Measurements from ENCODE around the gene DAPK1.

DAPK1 gene

GRCh38 chr9:87664153-87665060 lies 166.7 kb downstream of the DAPK1 start:
- H3K4ac ChIP-seq (ENCODE audit: low read depth, low read length): no peak overlapping the region
- H3K4me3 ChIP-seq (ENCODE audit: low read depth, low read length): no peak overlapping the region
- H3K9ac ChIP-seq (ENCODE audit: low read length): no peak overlapping the region
- H4K91ac ChIP-seq (ENCODE audit: low read depth, low read length): no peak overlapping the region
- no peak overlapping the region for H3K27ac ChIP-seq (ENCODE audit: low read depth, low read length)
- H2AK5ac ChIP-seq (ENCODE audit: low read length): no peak overlapping the region
- no peaks in the 10 kb centered on the region for H3K79me2 ChIP-seq (ENCODE audit: control insufficient read depth, insufficient read depth, low read length, poor library complexity)
- H3K4me1 ChIP-seq (ENCODE audit: control insufficient read depth in 1 of 2, insufficient read depth in 2 of 2, low read length in 2 of 2): no peaks in the 10 kb centered on the region
- H3K36me3 ChIP-seq (ENCODE audit: control insufficient read depth in 1 of 2, insufficient read depth in 2 of 2, low read length in 2 of 2): peaks cover 26 to 32% of the 10 kb centered on the region in 2 experiments
- H2BK12ac ChIP-seq (ENCODE audit: low read length): no peak overlapping the region
- no peaks in the 10 kb centered on the region for H3K79me1 ChIP-seq (ENCODE audit: low read length)
- no peak overlapping the region for H3K18ac ChIP-seq (ENCODE audit: low read length)
- H3K9me3 ChIP-seq (ENCODE audit: insufficient read depth, low read depth, low read length): peaks cover 11% of the 10 kb centered on the region
- H3K14ac ChIP-seq (ENCODE audit: low read length): no peak overlapping the region
- no peak overlapping the region for H4K12ac ChIP-seq (ENCODE audit: low read depth, low read length)
- H3K23ac ChIP-seq (ENCODE audit: low read length): no peak overlapping the region
- no peak for DNase-seq
- no peaks in the 10 kb centered on the region for H3K27me3 ChIP-seq (ENCODE audit: insufficient read depth, low read length)
- no peak overlapping the region for H2BK120ac ChIP-seq (ENCODE audit: insufficient read depth, low read length, poor library complexity)
- no peak overlapping the region for H2AFZ ChIP-seq (ENCODE audit: insufficient read depth, low read length, poor library complexity)
- WGBS (ENCODE audit: extremely low coverage, insufficient coverage, insufficient read length): no CpG with 5 or more reads among the region's 19 CpGs
- no peak overlapping the region for H2BK5ac ChIP-seq (ENCODE audit: low read depth, low read length, poor library complexity)
- no peak overlapping the region for H4K8ac ChIP-seq (ENCODE audit: low read depth, low read length)
- no peak overlapping the region for H3K4me2 ChIP-seq (ENCODE audit: low read length)

DNA sequence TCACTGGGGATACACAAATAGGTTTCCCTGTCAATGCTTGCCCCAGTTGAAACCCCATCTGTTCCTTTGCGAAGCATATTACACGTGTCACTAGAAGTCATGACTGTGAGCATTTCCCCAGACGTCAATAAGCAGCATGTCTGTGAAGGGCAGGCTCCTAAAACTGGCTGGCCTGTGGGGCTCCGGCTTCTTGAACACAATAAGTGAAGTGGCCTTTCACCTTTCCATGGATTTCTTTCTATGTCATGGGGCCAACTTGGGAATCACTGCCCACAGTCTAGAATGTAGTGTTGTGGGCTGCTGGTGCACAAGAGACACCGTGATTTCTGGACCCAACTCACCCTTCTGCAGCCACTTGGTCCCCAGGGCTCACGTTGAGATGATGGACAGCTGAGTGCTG lies 167.8 kb downstream of the DAPK1 start:
- no peak for DNase-seq
- H3K4ac ChIP-seq (ENCODE audit: low read depth, low read length): no peak overlapping the region
- no peaks in the 10 kb centered on the region for H3K4me1 ChIP-seq (ENCODE audit: control insufficient read depth in 1 of 2, insufficient read depth in 2 of 2, low read length in 2 of 2)
- no peak overlapping the region for H2BK12ac ChIP-seq (ENCODE audit: low read length)
- no peak overlapping the region for H2AFZ ChIP-seq (ENCODE audit: insufficient read depth, low read length, poor library complexity)
- H3K23ac ChIP-seq (ENCODE audit: low read length): no peak overlapping the region
- no peak overlapping the region for H4K91ac ChIP-seq (ENCODE audit: low read depth, low read length)
- no peak overlapping the region for H2BK120ac ChIP-seq (ENCODE audit: insufficient read depth, low read length, poor library complexity)
- H3K14ac ChIP-seq (ENCODE audit: low read length): no peak overlapping the region
- H4K12ac ChIP-seq (ENCODE audit: low read depth, low read length): no peak overlapping the region
- H2AK5ac ChIP-seq (ENCODE audit: low read length): no peak overlapping the region
- H3K4me3 ChIP-seq (ENCODE audit: low read depth, low read length): no peak overlapping the region
- H3K79me2 ChIP-seq (ENCODE audit: control insufficient read depth, insufficient read depth, low read length, poor library complexity): no peaks in the 10 kb centered on the region
- no peak overlapping the region for H3K4me2 ChIP-seq (ENCODE audit: low read length)
- H2BK5ac ChIP-seq (ENCODE audit: low read depth, low read length, poor library complexity): no peak overlapping the region
- H3K18ac ChIP-seq (ENCODE audit: low read length): no peak overlapping the region
- H3K27me3 ChIP-seq (ENCODE audit: insufficient read depth, low read length): no peaks in the 10 kb centered on the region
- H4K8ac ChIP-seq (ENCODE audit: low read depth, low read length): no peak overlapping the region
- peaks cover 11% of the 10 kb centered on the region for H3K9me3 ChIP-seq (ENCODE audit: insufficient read depth, low read depth, low read length)
- H3K27ac ChIP-seq (ENCODE audit: low read depth, low read length): no peak overlapping the region
- H3K36me3 ChIP-seq (ENCODE audit: control insufficient read depth in 1 of 2, insufficient read depth in 2 of 2, low read length in 2 of 2): peaks cover 24 to 29% of the 10 kb centered on the region in 2 experiments
- no CpG with 5 or more reads among the region's 6 CpGs for WGBS (ENCODE audit: extremely low coverage, insufficient coverage, insufficient read length)
- H3K79me1 ChIP-seq (ENCODE audit: low read length): no peaks in the 10 kb centered on the region
- no peak overlapping the region for H3K9ac ChIP-seq (ENCODE audit: low read length)

DNA sequence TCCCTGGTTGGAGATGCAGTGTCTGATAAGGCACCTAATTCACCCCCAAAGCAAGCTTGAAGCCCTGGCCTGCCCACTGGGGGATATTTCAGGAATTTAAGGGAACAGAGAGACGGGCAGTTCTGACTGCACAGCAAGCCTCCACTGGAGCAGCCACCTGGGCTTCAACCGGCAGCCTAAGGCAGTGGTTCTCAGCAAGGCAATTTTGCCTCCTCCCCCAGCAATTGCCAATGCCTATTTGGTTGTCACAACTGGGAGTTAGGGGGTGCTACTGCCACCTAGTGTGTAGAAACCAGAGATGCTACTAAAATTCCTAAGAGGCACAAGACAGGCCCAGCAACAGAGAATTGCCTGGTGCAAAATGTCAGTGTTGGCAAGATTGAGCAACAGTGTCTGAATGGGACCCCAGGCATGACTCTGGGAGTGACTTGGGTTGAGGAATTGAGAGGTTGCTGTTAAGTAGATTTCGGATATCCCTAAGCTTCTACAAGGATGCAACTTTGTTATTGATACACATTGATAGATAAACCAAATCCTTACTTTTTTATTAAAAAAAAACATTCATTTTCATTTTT lies 169.6 kb downstream of the DAPK1 start:
- no CpG with 5 or more reads among the region's 3 CpGs for WGBS (ENCODE audit: extremely low coverage, insufficient coverage, insufficient read length)
- H2BK5ac ChIP-seq (ENCODE audit: low read depth, low read length, poor library complexity): no peak overlapping the region
- H3K27me3 ChIP-seq (ENCODE audit: insufficient read depth, low read length): no peaks in the 10 kb centered on the region
- no peak overlapping the region for H3K27ac ChIP-seq (ENCODE audit: low read depth, low read length)
- H4K12ac ChIP-seq (ENCODE audit: low read depth, low read length): no peak overlapping the region
- no peak overlapping the region for H3K9ac ChIP-seq (ENCODE audit: low read length)
- H2AFZ ChIP-seq (ENCODE audit: insufficient read depth, low read length, poor library complexity): no peak overlapping the region
- peak; percentile 37 to 67 for DNase-seq
- H3K18ac ChIP-seq (ENCODE audit: low read length): no peak overlapping the region
- H3K79me1 ChIP-seq (ENCODE audit: low read length): no peaks in the 10 kb centered on the region
- no peak overlapping the region for H2BK120ac ChIP-seq (ENCODE audit: insufficient read depth, low read length, poor library complexity)
- H3K79me2 ChIP-seq (ENCODE audit: control insufficient read depth, insufficient read depth, low read length, poor library complexity): no peaks in the 10 kb centered on the region
- no peak overlapping the region for H3K4ac ChIP-seq (ENCODE audit: low read depth, low read length)
- H3K4me1 ChIP-seq (ENCODE audit: control insufficient read depth in 1 of 2, insufficient read depth in 2 of 2, low read length in 2 of 2): peaks cover 4 to 5% of the 10 kb centered on the region in 2 experiments
- no peak overlapping the region for H4K91ac ChIP-seq (ENCODE audit: low read depth, low read length)
- H3K36me3 ChIP-seq (ENCODE audit: control insufficient read depth in 1 of 2, insufficient read depth in 2 of 2, low read length in 2 of 2): peaks cover 26 to 32% of the 10 kb centered on the region in 2 experiments
- no peak overlapping the region for H4K8ac ChIP-seq (ENCODE audit: low read depth, low read length)
- H3K4me3 ChIP-seq (ENCODE audit: low read depth, low read length): no peak overlapping the region
- peaks cover 11% of the 10 kb centered on the region for H3K9me3 ChIP-seq (ENCODE audit: insufficient read depth, low read depth, low read length)
- H2BK12ac ChIP-seq (ENCODE audit: low read length): no peak overlapping the region
- no peak overlapping the region for H2AK5ac ChIP-seq (ENCODE audit: low read length)
- no peak overlapping the region for H3K14ac ChIP-seq (ENCODE audit: low read length)
- H3K23ac ChIP-seq (ENCODE audit: low read length): no peak overlapping the region
- H3K4me2 ChIP-seq (ENCODE audit: low read length): no peak overlapping the region

GRCh38 chr9:87668222-87668621 lies 170.6 kb downstream of the DAPK1 start:
- Histone ChIP-seq H2AFZ (ENCODE audit: insufficient read depth, low read length, poor library complexity) (no peak overlapping the region), H4K12ac (ENCODE audit: low read depth, low read length) (no peak overlapping the region), H3K79me1 (ENCODE audit: low read length) (no peaks in the 10 kb centered on the region), H3K27me3 (ENCODE audit: insufficient read depth, low read length) (no peaks in the 10 kb centered on the region), H3K9me3 (ENCODE audit: insufficient read depth, low read depth, low read length) (peaks cover 11% of the 10 kb centered on the region), H3K4me2 (ENCODE audit: low read length) (no peak overlapping the region), H3K14ac (ENCODE audit: low read length) (no peak overlapping the region), H2AK5ac (ENCODE audit: low read length) (no peak overlapping the region), H2BK12ac (ENCODE audit: low read length) (no peak overlapping the region), H4K91ac (ENCODE audit: low read depth, low read length) (no peak overlapping the region), H3K4ac (ENCODE audit: low read depth, low read length) (no peak overlapping the region), H3K4me1 (ENCODE audit: control insufficient read depth in 1 of 2, insufficient read depth in 2 of 2, low read length in 2 of 2) (peaks cover 4 to 5% of the 10 kb centered on the region in 2 experiments), H3K18ac (ENCODE audit: low read length) (no peak overlapping the region), H3K4me3 (ENCODE audit: low read depth, low read length) (no peak overlapping the region), H3K9ac (ENCODE audit: low read length) (no peak overlapping the region), H3K79me2 (ENCODE audit: control insufficient read depth, insufficient read depth, low read length, poor library complexity) (no peaks in the 10 kb centered on the region), H3K36me3 (ENCODE audit: control insufficient read depth in 1 of 2, insufficient read depth in 2 of 2, low read length in 2 of 2) (peaks cover 26 to 32% of the 10 kb centered on the region in 2 experiments), H4K8ac (ENCODE audit: low read depth, low read length) (no peak overlapping the region), H2BK5ac (ENCODE audit: low read depth, low read length, poor library complexity) (no peak overlapping the region), H3K23ac (ENCODE audit: low read length) (no peak overlapping the region), H3K27ac (ENCODE audit: low read depth, low read length) (no peak overlapping the region), H2BK120ac (ENCODE audit: insufficient read depth, low read length, poor library complexity) (no peak overlapping the region)
- DNase-seq: no peak
- WGBS (ENCODE audit: extremely low coverage, insufficient coverage, insufficient read length): no CpG with 5 or more reads among the region's 8 CpGs

Data from trophoblast cell (in vitro differentiated cells and primary cell).